Esophagus squamous epithelium (tissue), 4 donors: ENCODE results near the gene GIGYF2.

Source experiments
- POLR2A ChIP-seq, 4 donors: fragments of 450-650 bp; IDR thresholded peaks; one replicate each; pipeline ENCODE4 v1.6.1; 2017; ENCODE audit warnings: antibody characterized with exemption in 4 of 4, mild to moderate bottlenecking in 4 of 4, moderate library complexity in 3 of 4
- TF ChIP-seq, protein P1 (sequence below), 6 experiments: fragments of 450-650 bp in 4 of 6; fragments of 200-600 bp in 2 of 6; sonication (generic) in 2 of 6; IDR thresholded peaks; one replicate each; pipeline ENCODE4 v1.5.1; 2016 to 2019; ENCODE audit warnings: antibody characterized with exemption in 6 of 6, mild to moderate bottlenecking in 4 of 6, moderate library complexity in 4 of 6

DNA sequence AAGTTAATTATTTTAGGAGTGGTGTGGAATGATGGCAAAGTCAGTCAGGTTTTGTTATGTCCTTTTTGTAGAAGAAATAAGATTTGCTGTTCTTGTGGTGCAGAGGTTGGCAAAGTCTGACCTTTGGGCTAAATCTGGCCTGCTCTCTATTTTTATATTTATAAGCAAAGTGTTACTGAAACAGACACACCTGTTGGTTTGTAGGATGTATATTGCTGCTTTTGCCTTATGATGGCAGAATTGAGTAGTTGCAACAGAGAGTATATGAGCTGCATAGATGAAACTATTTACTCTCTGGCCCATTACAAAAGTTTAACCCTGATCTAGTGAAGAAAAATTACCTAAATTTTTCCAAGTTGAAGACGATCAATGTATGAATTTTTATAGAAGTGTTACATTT lies 113.3 kb downstream of the GIGYF2 start:
- TF ChIP-seq POLR2A (IDR thresholded peaks at IDR 0.05): no peak
- TF ChIP-seq, protein P1, sequence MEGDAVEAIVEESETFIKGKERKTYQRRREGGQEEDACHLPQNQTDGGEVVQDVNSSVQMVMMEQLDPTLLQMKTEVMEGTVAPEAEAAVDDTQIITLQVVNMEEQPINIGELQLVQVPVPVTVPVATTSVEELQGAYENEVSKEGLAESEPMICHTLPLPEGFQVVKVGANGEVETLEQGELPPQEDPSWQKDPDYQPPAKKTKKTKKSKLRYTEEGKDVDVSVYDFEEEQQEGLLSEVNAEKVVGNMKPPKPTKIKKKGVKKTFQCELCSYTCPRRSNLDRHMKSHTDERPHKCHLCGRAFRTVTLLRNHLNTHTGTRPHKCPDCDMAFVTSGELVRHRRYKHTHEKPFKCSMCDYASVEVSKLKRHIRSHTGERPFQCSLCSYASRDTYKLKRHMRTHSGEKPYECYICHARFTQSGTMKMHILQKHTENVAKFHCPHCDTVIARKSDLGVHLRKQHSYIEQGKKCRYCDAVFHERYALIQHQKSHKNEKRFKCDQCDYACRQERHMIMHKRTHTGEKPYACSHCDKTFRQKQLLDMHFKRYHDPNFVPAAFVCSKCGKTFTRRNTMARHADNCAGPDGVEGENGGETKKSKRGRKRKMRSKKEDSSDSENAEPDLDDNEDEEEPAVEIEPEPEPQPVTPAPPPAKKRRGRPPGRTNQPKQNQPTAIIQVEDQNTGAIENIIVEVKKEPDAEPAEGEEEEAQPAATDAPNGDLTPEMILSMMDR (IDR thresholded peaks at IDR 0.05): no peak
